DMS114 treated with DMSO at 0.1 percent for 48 hours (cell line): ENCODE data around the gene CDC42EP5.
"Not testable (repeated sequence)": the region's sequence is repeated elsewhere in the genome, so short reads cannot be mapped to it uniquely, and the experiment has no call there.

Experiments
- DNase-seq: peaks from one replicate; lab custom pipeline; 2025; ENCODE audit not compliant: unreplicated experiment; lab: John Stamatoyannopoulos, UW

CDC42EP5 gene

DNA sequence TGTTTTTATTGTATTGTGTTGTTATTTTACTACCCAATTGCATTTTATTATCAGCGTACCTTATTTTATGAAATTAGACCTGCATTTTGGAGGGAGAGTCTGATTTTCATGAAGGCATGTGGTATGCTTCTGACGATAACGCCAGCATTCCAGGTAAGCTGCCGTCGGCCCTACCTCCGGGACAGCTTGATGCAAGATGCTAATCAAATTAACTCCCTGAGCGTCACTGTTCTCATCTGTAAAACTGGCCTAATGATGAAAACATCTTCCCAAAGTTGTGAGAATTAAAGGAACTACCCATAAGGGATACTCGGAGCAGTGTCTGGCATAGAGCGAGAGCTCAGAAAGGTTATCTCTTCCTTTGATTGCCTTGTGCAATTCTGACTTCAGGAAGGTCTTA is 16.7 kb upstream of the CDC42EP5 start:
- DNase-seq = no peak

DNA sequence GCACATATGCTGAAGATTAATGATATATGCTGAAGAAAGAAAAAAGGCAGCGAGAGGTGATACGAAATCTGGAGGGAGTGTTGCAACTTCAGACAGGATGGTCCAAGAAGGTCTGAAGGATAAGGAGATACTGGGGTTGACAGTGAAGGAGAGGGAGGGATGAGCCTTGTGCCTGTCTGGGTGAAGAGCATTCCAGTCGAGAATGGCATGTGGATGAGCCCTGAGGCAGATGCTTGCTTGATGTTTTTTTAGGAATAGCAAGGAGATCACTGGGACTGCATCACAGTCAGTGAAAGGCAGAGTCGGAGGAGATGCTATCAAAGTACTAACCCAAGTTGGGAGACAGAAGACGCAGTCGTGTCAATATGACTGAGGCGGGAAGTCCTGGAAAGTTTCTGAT is 16.2 kb upstream of the CDC42EP5 start:
- DNase-seq = no peak

DNA sequence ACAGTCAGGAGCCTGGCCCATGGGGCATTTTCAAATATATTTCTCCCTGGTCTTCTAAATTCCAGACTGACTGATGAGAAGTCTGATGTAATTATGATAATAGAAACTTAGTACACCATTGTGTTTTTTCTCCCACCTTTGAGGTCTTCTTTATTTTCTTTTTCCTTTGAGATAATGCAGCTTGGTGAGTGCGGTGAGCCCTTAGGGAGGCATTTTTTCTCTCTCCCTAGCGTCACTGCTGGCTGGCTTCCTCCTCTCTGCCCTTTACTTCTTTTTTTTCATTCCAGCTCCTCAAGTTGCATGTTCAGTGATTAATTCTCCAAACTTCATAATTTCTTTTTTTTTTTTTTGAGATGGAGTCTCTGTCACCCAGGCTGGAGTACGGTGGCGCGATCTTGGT is 12.8 kb upstream of the CDC42EP5 start:
- DNase-seq = no peak

DNA sequence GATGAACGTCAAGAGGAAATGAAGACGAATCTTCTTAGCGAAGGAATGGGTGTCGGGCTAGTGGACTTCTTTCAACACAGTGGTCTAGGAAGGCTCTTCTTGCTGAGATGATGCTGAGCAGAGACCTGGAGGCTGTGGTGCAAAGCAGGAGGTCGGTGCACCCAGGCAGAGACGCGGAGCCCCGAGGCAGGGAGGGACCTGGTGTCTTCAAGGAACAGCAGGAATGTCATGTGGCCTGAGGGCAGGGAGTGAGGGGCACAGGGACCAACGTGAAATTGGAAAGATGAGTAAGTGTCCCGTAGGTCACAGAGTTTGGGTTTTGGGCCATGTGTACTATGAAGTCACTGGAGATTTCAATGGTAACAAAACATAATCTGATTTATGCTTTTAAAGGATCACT is 11.4 kb upstream of the CDC42EP5 start:
- DNase-seq = no peak

DNA sequence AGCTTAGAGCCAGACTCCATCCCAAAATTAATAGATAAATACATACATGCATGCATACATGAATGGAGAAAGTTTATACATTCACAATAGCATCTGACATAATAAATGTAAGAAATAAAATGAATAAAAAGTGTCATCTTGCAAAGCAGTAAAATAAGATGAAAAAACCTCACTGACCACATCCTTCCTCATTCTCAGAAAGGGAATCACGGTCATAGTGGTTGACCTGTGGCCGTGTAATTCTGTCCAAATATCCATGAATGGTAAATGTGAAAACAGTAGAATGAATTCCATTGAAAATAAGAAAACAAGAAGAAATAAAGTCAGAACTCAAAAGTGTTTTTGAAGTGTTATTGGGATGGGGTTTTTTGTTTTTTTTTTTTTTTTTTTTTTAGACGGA is 9.8 kb upstream of the CDC42EP5 start:
- no peak for DNase-seq

DNA sequence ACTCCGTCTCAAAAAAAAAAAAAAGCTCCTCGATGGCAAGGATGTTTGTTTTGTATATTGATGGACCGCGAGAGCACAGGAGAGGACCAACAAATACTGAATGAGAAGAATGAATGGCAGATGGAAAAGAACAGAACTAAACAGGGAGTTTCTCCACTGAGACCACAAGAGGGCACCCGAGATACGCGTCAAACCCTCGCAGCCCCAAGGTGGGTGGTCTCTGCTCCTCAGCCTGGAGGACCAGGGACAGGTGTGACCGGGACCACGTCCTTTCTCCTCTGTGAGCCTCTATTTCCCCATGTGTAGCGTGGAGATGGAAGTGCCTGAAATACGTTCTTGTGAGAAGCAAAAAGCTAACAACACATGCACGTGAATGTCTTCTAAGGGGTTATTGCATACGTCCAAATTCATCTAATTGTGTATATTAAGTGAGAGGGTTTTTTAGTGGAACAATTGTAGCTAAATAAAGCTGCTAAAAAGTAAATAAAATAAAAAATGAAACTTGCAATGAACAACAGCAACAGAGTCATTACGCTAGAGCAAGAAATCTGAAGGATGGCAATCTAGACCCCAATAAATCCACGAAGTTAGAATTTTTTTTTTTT is 8.3 kb upstream of the CDC42EP5 start:
- peak; percentile 75 for DNase-seq

DNA sequence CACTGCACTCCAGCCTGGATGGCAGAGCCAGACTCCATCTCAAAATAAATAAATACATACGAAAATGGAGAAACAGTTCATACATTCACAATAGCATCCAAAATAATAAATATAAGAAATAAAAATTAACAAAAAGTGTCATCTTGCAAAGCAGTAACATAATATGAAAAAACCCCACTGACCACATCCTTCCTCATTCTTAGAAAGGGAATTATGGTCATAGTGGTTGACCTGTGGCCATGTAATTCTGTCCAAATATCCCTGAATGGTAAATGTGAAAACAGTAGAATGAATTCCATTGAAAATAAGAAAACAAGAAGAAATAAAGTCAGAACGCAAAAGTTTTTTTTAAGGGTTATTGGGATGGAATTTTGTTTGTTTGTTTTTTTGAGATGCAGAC is 7.0 kb upstream of the CDC42EP5 start:
- no peak for DNase-seq

DNA sequence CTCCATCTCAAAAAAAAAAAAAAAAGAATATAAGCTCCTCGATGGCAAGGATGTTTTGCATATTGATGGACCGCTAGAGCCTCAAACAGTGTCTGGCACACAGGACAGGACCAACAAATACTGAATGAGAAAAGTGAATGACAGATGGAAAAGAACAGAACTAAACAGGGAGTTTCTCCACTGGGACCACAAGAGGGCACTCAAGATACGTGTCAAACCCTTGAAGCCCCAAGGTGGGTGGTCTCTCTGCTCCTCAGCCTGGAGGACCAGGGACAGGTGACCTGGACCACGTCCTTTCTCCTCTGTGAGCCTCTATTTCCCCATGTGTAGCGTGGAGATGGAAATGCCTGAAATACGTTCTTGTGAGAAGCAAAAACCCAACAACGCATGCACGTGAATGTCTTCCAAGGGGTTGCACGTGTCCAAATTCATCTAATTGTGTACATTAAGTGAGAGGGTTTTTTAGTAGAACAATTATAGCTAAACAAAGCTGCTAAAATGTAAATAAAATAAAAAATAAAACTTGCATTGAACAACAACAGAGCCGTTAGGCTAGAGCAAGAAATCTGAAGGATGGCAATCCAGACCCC is 5.7 kb upstream of the CDC42EP5 start:
- peak; percentile 68 for DNase-seq

DNA sequence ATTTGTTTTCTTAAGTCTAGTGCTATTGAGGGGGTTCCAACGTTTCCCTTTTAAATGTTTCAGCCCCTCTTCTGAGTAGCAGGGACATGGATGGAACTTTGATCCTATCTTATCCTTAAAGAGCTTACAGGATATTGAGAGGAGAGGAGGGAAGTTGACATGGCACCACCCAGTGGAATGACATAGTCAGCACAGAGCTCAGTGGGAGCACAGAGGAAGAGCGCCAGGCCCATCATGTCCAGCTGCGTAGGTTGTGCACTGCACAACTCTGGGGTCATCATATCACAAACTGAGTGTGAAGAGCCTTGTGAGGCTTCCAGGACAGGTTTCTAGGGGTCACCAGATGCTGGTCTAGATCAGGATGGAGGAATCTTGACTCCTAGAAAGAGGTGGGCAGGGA is 4.6 kb upstream of the CDC42EP5 start:
- no peak for DNase-seq

DNA sequence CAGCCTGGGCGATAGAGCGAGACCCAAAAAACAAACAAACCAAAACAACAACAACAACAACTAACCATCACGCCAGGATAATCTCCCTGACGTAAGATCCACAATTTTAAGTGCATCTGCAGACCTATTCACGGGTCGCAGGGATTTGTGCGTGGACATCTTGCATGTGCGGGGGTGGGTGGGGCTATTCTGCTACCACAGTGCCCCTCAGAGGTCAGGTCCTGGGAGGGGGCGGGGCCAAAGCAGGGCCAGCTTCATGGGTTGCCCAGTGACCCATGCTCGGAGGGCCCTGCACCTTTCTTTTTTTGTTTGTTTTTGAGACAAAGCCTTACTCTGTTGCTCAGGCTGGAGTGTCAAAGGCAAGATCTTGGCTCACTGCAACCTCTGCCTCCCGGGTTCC is 2.6 kb upstream of the CDC42EP5 start:
- DNase-seq = no peak

DNA sequence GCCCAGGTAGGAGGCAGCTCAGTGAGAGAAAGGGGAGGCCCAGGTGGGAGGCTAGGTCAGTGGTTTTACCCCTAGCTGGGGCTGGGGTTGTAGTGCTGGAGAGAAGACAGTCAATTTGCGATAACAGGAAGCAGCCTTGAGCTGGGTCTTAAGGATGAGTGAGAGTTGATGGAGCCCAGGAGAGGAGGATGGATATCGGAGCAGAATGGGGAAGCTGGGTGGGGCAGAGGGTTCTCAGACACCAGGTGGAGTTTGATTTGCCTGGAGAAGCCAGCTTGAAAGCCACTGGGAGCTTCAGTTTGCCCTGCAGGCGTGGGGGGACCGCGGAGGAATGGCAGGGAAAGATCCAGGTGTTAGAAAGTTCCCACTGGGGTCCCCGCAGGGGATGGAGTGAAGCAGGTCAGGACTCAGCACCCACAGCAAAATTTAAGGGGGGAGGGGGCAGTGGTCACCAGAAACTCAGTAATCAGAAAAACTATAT is 836 bp upstream of the CDC42EP5 start:
- no peak for DNase-seq

DNA sequence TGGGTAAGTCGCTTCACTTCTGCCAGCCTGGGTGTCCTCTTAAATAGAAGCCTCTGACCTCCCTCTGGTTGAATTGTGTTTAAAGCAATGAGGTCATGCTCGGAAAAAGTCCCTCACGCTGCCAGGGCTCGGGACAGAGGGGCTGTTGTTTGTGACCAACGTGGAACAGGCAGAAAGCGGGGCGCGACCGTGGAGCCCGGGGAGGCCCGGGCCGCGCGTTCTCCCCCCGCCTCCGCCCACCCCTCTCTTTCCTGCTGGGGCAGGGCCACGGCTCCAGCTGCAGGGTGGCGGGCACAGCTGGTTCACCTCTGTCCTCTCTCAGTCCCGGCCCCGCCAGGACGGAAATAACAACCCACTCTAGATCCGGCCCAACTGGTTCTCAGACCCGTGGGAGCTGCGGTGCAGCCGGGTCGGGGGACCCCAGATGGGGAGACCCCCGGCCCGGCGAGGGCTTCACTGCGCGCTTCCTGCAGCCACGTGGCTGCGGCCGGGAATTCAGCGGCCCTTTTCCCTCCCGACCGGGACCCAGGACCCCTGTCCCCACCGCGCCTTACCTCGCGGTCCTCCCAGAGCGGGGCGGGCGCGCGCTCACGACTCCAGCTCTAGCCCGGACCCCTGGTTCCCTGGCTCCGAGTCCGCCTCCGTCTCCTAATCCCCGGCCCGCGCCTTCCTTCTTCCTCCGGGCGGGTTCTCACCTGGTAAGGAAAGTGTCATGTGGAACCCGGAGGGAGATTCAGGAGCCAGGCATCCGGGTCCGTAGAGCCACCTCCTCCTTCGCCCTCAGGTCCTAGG is 1.9 kb downstream of the CDC42EP5 start:
- no peak for DNase-seq

DNA sequence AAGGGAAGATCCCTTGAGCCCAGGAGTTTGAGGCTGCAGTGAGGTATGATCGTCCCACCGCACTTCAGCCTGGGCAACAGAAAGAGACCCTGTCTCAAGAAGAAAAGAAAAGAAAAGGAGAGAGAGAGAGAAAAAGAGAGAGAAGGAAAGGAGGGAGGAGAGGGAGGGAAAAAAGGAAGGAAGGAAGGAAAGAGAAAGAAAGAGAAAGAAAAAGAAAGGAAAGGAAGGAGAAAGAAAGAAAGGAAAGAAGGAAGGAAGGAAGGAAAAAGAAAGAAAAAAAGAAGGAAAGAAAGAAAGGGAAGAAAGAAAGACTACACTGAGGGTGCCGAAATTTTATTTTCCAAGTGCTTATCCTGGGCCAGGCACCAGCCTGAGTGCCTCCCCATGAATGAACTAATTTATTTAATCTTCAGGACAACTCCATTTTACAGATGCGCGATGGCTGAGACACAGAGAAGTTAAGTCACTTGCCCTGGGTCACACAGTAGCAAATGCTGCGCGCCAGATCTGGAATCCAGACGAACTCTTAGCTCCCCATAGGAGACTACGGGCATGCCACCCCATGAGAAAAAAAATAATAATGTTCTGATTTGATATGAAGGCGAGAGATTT is 2.7 kb downstream of the CDC42EP5 start:
- no peak for DNase-seq

DNA sequence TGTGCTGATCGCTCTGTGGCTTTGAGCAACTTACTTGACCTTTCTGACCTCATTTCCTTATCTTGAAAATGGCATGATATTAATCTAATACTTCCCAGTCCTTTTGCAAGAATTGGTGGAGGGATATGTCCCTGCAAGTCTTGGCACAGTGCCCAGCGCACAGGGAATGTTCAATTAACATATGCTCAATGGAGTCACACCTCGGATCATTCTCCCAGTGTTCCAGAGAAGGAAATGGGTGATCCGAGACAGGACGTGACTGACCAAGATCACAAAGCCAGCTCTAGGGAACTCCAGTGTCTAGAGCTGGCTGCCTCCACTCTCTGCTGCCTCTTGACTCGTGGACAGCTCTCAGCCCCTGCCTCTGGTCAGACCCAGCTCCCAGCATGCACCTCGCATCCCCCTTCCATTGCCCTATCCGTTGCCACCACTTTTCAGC is 3.6 kb downstream of the CDC42EP5 start:
- DNase-seq = no peak

DNA sequence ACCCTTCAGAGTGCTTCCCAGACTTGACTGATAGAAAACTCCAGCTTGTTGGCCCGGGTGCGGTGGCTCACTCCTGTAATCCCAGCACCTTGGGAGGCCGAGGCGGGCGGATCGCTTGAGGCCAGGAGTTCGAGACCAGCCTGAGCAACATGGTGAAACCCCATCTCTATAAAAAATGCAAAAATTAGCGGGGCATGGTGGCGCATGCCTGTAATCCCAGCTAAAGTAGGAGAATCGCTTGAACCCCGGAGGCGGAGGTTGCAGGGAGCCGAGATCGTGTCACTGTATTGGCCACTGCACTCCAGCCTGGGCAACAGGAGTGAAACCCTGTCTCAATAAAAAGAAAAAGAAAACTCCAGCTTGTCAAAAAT is 7.0 kb downstream of the CDC42EP5 start:
- DNase-seq = not testable (repeated sequence)

DNA sequence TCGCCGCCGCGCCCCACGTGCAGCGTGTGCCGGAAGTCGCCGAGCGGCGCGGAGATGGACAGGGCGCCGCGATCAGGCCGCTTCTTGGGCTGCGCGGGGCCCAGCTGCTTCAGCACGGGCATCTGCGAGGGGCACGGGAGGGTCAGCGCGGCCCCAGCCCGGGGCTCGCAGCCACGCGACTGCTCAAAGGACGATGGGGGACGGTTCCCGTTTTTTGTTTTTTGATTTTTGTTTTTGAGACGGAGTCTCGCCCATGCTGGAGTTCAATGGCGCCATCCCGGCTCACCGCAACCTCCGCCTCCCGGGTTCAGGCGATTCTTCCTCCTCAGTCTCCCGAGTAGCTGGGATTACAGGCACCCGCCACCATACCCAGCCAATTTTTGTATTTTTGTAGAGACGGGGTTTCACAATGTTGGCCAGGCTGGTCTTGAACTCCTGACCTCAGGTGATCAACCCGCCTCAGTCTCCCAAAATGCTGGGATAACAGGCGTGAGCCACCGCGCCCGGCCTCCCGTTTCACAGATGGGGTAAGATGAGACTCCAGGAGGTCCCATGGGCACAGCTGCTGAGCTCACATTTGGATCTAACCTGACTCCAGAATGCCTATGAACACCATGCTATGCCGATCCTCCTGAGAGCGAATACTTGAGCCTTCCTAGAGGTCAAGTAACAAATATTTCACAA is 7.5 kb downstream of the CDC42EP5 start:
- no peak for DNase-seq

DNA sequence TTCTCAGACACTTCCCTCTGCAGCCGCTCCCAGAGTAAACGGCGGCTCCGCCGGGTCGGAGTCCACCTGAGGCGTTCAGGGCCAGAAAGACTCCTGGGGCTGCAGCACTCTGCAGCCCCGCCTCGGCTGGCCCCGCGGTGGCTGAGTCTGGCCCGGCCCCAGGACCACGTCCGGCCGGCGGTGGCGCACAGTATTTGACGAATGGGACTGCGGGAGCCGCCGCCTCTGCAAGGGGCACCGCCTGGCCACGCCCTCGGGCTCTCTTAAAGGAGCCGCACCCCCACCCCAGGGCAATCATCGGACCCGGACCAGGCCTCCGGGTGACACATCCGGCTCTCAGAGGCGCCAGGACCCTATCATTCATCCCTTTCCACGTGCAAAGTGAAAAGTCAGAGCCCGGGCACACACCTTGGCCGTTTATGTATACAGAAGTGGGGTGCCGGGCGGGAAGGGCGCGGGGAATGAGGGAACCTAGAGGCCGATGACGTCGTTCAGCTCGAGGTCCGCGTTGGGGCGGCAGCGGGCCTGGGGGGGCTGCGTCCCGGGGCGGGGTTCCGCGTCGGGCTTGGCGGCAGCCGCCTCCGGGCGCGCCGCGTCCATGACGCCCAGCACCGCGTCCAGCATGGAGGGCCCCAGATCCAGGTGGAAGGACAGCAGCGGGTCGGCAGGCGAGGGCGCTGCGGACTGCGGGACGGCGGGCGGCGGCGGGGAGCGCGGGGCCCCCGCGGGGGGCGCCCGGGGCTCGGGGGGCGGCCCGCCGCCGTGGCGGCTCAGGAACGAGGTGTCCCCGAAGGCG is 8.3 kb downstream of the CDC42EP5 start:
- DNase-seq = peak; percentile 83

DNA sequence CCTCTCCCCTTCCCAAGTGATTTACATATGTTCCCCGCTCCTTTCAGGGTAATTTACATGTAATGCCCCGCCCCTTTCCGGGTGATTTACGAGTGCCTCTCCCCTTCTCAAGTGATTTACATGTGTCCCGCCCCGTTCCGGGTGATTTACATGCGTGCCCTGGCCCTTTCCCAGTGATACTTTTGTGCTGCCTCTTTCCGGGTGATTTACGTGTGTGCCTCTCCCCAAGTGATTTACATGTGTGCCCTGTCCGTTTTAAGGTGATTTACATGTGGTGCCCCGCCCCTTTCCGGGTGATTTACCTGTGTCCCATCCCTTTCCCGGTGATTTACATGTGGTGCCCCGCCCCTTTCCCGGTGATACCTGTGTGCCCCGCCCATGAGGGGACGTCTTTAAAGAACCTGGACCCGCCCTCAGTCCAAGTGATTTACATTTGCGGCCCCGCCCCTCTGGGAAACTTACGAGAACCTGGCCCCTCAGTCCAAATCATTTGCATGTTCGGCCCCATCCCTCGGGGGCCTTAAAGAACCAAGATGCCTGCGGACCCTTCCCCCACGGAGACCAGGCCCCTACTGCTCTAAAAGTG is 9.0 kb downstream of the CDC42EP5 start:
- peak; percentile 91 for DNase-seq

DNA sequence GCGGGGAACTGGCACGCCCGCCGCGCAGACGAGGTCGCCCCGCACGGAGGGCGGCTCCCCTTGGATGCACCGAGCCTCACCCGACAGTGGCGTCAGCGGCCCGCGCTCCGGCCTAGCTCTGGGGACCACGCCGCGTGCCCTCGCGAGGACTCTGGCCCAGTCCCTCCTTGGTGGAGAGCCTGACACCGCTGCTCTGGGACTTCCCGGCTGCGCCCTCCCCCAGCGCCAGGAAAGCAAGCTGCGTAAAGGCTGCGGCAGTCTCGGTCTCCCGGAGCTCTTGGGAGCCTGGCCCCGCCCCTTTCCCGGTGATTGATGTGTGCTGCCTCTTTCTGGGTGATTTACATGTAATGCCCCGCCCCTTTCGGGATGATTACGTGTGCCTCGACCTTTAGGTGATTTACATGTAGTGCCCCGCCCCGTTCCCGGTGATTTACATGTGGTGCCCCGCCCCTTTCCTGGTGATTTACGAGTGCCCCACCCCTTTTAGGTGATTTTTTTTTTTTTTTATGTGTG is 9.5 kb downstream of the CDC42EP5 start, which contains the start of gene LENG9:
Gene LENG9 (minus strand): TSS at position 248 of the 513 bp plus-strand sequence. CDS start 252 bp downstream, outside the sequence.
- DNase-seq = peak; percentile 91
